Smooth muscle cell (in vitro differentiated cells): ENCODE results near the gene SYT13. TPM values are rescaled to one million over a fixed set of nuclear protein-coding genes. Genes with fewer than 3 reads are reported as not detected.
A peak's percentile ranks its signal among the peaks of the same experiment; 100 is the strongest.

Experiments
- DNase-seq: peaks from one replicate; lab custom pipeline; 2025; ENCODE audit not compliant: unreplicated experiment; lab: John Stamatoyannopoulos, UW
- H2AFZ ChIP-seq: fragments of 200-600 bp; sonication (generic); 2 replicates; pipeline ENCODE4 v1.6.0; 2016; ENCODE audit warnings: antibody characterized with exemption, low read depth, mild to moderate bottlenecking
- H3F3A ChIP-seq: fragments of 200-600 bp; sonication (generic); 2 replicates; pipeline ENCODE4 v1.6.0; 2017; ENCODE audit warnings: antibody characterized with exemption, low read depth
- H3K27ac ChIP-seq: fragments of 200-600 bp; sonication (generic); 2 replicates; pipeline ENCODE4 v1.5.1; 2016; ENCODE audit warnings: low read depth, mild to moderate bottlenecking
- H3K27me3 ChIP-seq: fragments of 200-600 bp; sonication (generic); 2 replicates; pipeline ENCODE4 v1.6.1; 2016; ENCODE audit warnings: low read depth, mild to moderate bottlenecking
- H3K36me3 ChIP-seq: fragments of 200-600 bp; sonication (generic); 2 replicates; pipeline ENCODE4 v1.5.1; 2016; ENCODE audit warnings: low read depth
- H3K4me1 ChIP-seq: fragments of 200-600 bp; sonication (generic); 2 replicates; pipeline ENCODE4 v1.5.1; 2016; ENCODE audit warnings: low read depth
- H3K4me2 ChIP-seq: fragments of 200-600 bp; sonication (generic); 2 replicates; pipeline ENCODE4 v1.6.0; 2016; ENCODE audit warnings: mild to moderate bottlenecking
- H3K4me3 ChIP-seq: fragments of 200-600 bp; sonication (generic); 2 replicates; pipeline ENCODE4 v1.5.1; 2016; ENCODE audit warnings: mild to moderate bottlenecking
- H3K79me2 ChIP-seq: fragments of 200-600 bp; sonication (generic); 2 replicates; pipeline ENCODE4 v1.6.0; 2016; ENCODE audit warnings: low read depth, mild to moderate bottlenecking
- H3K9ac ChIP-seq: fragments of 200-600 bp; sonication (generic); 2 replicates; pipeline ENCODE4 v1.6.0; 2016; ENCODE audit warnings: low read depth
- H3K9me3 ChIP-seq: fragments of 200-600 bp; sonication (generic); replicated peaks from 2 replicates; pipeline ENCODE4 v1.5.1; 2016; ENCODE audit warnings: low read depth
- H4K20me1 ChIP-seq: fragments of 200-600 bp; sonication (generic); 2 replicates; pipeline ENCODE4 v1.6.0; 2016; ENCODE audit warnings: low read depth
- CTCF ChIP-seq: fragments of 200-600 bp; sonication (generic); IDR thresholded peaks from 2 replicates; pipeline ENCODE4 v1.5.1; 2017; ENCODE audit warnings: borderline replicate concordance, mild to moderate bottlenecking, antibody characterized with exemption; ENCODE audit not compliant: insufficient read depth, poor library complexity, severe bottlenecking
- WGBS: methylation state at CpG from one replicate; pipeline ENCODE4 v1.1.7; 2016; ENCODE audit warnings: low lambda C conversion rate; 5-methylcytosine and 5-hydroxymethylcytosine counted together
- polyA plus RNA-seq: library from polyadenylated mRNA; unstranded; fragments of >200 nt; fragmentation: Nextera tagmentation; extraction: Ambion mirVana; gene quantifications from 2 replicates; pipeline ENCODE4 v1.2.1, GENCODE V29; 2016
- total RNA-seq: library from RNA; depleted of rRNA; stranded (reverse); fragments of >200 nt; gene quantifications from 2 replicates; pipeline ENCODE4 v1.2.3, GENCODE V29; 2014

SYT13 gene
- total and polyA plus RNA-seq, 2 experiments from 2014 or later, result 0.47 to 1.3 TPM

- no peaks in the 10 kb centered on the region for H3K36me3 ChIP-seq
- TF ChIP-seq CTCF, result no peak
- no peak overlapping the region for H2AFZ ChIP-seq
- H3F3A ChIP-seq, result no peaks in the 10 kb centered on the region
- no peak overlapping the region for H3K27ac ChIP-seq
- H3K4me2 ChIP-seq, result peak overlapping the region; percentile 48
- peaks cover 9% of the 10 kb centered on the region for H3K4me1 ChIP-seq
- H4K20me1 ChIP-seq, result peaks cover 4% of the 10 kb centered on the region
- peak overlapping the region; percentile 3 for H3K4me3 ChIP-seq
- no peaks in the 10 kb centered on the region for H3K27me3 ChIP-seq
- no peaks in the 10 kb centered on the region for H3K79me2 ChIP-seq
- no peaks in the 10 kb centered on the region for H3K9me3 ChIP-seq
- WGBS, result 55% methylated on average over 29 of the region's 29 CpGs
- H3K9ac ChIP-seq, result no peak overlapping the region
- DNase-seq, result no peak
Observed at GRCh38 chr11:45209891-45210699, 76.0 kb downstream of the SYT13 start.

- Histone ChIP-seq H3K9ac (no peak overlapping the region), H3K9me3 (no peaks in the 10 kb centered on the region), H3K36me3 (no peaks in the 10 kb centered on the region), H3K79me2 (no peaks in the 10 kb centered on the region), H3K4me1 (peaks cover 9% of the 10 kb centered on the region), H3K4me2 (peak overlapping the region; percentile 48), H3K27ac (no peak overlapping the region), H2AFZ (no peak overlapping the region), H3F3A (no peaks in the 10 kb centered on the region), H4K20me1 (peaks cover 4% of the 10 kb centered on the region), H3K27me3 (no peaks in the 10 kb centered on the region), H3K4me3 (no peak overlapping the region)
- DNase-seq, result no peak
- no peak for TF ChIP-seq CTCF
- 90% methylated on average over 30 of the region's 35 CpGs for WGBS
Observed at GRCh38 chr11:45209000-45209879, 76.9 kb downstream of the SYT13 start.

DNA sequence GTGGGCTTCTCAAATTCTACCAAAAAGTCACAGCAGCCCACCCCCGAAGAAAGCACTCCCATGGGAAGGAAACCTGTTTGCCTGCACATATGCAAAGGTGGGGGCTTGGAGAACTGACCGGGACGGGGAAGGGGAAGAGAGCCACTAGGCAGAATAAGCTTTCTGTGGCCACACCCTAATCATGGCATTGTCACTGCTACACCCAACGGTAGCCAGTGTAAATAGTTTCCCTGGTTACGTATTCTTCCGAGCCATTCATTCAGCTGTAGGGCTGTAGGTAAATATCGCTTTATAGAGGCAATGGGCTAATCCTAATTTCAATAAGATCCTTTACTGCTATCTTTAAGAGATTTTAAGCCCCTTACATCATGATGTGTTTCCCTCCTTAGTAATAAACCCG, 78.0 kb downstream of the SYT13 start:
- Histone ChIP-seq H3K9ac (no peak overlapping the region), H3K4me1 (peaks cover 9% of the 10 kb centered on the region), H3K27ac (no peak overlapping the region), H3K79me2 (no peaks in the 10 kb centered on the region), H3K4me2 (no peak overlapping the region), H3K4me3 (no peak overlapping the region), H4K20me1 (peaks cover 4% of the 10 kb centered on the region), H2AFZ (no peak overlapping the region), H3K27me3 (no peaks in the 10 kb centered on the region), H3K36me3 (no peaks in the 10 kb centered on the region), H3F3A (no peaks in the 10 kb centered on the region), H3K9me3 (no peaks in the 10 kb centered on the region)
- no peak for TF ChIP-seq CTCF
- WGBS, result 92% methylated on average over 8 of the region's 8 CpGs
- DNase-seq, result no peak
